ENCODE data around the gene PISD.

Gene PISD

DNA sequence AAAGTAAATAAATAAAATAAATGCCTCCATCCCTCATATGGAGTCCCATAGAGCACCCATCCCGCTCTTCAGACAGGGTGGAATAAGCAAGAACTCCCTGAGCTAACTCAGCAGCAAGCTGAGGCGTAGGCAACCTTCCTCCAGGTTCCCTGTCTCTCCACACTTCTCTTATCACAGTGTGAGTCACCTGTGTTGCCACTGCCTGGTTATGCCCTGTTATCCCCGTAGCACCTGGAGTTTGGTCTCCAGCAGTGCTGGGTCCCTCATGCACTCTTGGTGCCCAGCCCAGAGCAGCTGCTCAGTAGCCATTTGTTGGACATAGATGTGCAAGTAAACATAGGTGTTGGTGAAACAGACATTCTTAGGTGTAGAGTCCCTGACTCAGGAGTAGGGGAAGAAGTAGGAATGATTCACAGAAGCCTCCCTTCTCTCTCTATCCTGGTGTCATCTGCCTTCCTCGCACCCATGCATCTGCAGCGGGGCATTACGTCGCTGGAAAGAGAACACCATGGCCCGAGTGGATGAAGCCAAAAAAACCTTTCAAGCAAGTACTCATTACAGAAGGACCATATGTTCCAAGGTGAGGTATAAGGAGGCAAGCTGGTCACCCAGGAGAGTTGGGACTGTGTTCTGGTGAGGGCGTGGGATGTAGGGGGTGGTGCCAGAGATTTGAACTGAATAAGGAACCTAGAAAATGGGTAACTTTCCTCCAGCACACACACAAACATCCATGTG is 56.0 kb downstream of the PISD start:
- no peak for DNase-seq (ENCODE audit: extremely low read depth, low read depth)
- TF ChIP-seq, protein P1, sequence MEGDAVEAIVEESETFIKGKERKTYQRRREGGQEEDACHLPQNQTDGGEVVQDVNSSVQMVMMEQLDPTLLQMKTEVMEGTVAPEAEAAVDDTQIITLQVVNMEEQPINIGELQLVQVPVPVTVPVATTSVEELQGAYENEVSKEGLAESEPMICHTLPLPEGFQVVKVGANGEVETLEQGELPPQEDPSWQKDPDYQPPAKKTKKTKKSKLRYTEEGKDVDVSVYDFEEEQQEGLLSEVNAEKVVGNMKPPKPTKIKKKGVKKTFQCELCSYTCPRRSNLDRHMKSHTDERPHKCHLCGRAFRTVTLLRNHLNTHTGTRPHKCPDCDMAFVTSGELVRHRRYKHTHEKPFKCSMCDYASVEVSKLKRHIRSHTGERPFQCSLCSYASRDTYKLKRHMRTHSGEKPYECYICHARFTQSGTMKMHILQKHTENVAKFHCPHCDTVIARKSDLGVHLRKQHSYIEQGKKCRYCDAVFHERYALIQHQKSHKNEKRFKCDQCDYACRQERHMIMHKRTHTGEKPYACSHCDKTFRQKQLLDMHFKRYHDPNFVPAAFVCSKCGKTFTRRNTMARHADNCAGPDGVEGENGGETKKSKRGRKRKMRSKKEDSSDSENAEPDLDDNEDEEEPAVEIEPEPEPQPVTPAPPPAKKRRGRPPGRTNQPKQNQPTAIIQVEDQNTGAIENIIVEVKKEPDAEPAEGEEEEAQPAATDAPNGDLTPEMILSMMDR (IDR thresholded peaks at IDR 0.05; ENCODE audit: low read depth, low read length, missing control alignments) = no peak
- no peak overlapping the region for H3K4me3 ChIP-seq (replicated peaks; ENCODE audit: low read depth, low read length)

DNA sequence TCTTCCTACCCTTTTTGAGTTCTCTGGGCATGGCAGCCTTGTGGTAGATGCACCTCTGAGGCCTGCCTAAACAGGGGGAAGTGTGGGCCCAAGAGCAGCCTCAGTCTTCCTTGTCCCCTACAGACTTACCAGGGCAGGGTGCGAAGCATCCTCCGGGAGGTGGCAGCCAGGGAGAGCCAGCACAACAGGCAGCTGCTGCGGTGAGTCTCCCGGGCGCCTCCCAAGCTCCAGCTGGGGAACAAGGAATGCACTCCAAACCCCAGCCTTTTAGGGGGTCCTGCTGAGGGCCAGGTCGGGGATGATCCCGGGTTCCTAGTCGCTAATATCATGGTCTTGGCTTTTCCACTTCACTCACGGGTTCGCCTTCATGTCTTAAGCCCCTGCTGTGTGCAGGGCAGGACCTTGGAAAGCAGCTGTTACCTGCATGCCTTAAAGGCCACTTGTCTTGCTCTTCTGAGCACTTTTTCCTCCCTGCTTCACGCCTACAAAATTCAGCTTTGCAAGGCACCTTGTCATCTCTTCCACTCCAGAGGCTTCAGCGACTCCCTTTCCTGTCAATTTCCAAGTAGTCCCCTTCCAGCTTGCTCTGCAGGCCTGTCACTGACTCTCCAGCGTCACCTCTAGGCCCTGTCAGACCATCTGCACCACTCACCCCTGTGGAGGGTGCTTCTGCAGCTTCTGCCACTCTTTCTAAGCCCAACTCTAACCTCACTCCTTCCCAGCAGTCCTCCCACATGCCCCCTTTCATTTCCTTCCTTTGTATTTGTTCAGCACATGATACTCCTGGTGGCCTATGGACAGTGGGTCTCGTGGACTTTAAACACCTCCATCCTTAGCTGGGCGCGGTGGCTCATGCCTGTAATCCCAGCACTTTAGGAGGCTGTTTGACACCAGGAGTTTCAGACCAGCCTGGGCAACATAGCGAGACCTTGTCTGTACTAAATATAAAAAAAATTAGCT is 57.0 kb downstream of the PISD start:
- TF ChIP-seq, protein P1 (IDR thresholded peaks at IDR 0.05; ENCODE audit: low read depth, low read length, missing control alignments) = no peak
- DNase-seq (ENCODE audit: extremely low read depth, low read depth) = no peak
- H3K4me3 ChIP-seq (replicated peaks; ENCODE audit: low read depth, low read length) = no peak overlapping the region

DNA sequence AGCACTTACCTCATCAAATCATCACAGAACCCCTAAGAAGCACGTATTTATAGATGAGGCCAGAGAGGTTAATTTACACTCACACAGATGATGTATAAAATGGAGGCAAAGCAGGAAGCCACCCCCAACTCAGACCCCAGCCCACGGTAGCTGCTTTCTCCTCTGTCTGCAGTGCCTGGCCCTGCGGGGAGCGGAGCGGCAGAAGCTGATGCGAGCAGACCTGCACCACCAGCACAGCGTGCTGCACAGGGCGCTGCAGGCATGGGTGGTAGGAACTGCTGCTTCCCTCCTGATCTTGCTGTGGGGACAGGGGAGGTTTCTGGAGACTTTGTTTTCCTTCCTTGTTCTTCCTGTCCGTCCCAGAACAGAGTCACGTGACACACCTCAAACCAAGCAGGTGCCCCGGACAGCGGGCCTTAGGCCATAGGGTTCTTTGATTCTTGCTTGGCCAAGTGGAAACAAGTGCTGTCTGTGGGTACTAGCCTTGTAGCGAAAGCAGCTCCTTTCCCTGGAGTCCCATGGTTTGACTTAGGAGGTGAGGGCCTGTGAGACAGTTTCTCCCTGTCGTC is 57.8 kb downstream of the PISD start:
- no peak for DNase-seq (ENCODE audit: extremely low read depth, low read depth)
- no peak overlapping the region for H3K4me3 ChIP-seq (replicated peaks; ENCODE audit: low read depth, low read length)
- TF ChIP-seq, protein P1 (IDR thresholded peaks at IDR 0.05; ENCODE audit: low read depth, low read length, missing control alignments) = no peak

DNA sequence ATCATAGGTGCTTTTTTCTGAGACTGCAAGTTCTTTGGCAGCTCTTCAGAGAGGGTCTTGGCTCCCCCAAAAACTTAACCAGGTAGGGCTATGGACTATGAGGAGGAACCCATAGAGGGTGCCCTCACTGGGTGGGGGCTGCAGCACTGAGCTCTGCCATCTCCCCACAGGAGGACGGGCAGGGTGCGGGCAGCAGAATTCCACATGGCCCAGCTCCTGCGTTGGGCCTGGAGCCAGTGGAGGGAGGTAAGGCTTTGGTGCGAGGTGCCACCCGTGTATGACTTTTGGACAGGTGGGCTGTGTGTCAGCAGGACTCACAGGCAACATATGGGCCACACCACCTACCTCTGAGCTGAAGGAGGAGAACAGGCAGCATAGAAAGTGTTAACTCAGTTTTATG is 58.4 kb downstream of the PISD start:
- no peak overlapping the region for H3K4me3 ChIP-seq (replicated peaks; ENCODE audit: low read depth, low read length)
- TF ChIP-seq, protein P1 (IDR thresholded peaks at IDR 0.05; ENCODE audit: low read depth, low read length, missing control alignments) = no peak
- no peak for DNase-seq (ENCODE audit: extremely low read depth, low read depth)

DNA sequence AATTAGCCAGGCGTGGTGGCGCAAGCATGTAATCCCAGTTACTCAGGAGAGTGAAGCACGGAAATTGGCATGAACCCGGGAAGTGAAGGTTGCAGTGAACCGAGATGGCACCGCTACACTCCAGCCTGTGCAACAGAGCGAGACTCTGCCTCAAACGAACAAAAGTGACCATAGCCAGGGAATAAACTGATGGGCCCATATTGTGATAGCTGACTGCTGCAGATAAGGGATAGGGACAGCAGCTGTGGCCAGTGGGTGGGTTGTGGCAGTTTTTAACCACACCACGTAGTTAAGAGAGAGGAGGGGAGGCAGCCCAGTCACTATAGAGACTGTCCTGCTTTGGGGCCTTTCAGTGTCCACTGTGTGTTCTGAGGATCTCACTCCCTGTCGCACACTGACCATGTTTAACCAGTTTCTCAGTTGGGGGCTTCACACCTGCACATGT is 58.9 kb downstream of the PISD start:
- DNase-seq (ENCODE audit: extremely low read depth, low read depth) = no peak
- TF ChIP-seq, protein P1 (IDR thresholded peaks at IDR 0.05; ENCODE audit: low read depth, low read length, missing control alignments) = no peak
- no peak overlapping the region for H3K4me3 ChIP-seq (replicated peaks; ENCODE audit: low read depth, low read length)

DNA sequence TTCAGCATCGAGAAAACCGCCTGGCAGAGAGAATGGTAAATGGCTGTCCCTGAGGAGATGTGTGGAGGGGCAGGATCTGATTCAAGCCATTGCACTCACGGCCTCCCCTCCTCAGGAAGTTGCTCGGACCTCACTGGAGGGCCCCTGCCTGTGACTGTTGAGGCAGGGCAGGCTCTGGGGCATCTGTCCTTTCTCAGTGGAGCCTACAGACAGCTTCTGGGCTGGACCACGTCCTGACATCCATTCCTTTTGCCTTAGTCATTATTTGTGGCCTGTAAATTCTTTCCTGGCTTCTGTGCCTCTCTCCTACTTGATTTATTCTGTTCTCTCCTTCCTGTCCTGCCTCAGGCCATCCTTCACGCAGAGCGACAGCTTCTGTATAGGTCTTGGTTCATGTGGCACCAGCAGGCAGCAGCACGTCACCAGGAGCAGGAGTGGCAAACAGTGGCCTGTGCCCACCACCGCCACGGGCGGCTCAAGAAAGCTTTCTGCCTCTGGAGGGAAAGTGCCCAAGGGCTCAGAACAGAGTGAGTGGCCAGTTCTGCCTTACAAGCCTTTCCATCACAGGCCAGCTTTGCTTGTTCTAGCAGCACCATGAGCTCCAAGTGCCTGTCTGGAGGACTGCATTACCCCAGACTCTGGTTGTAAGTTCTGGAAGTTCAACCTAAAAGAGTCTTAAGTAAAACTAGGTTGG is 59.6 kb downstream of the PISD start:
- DNase-seq (ENCODE audit: extremely low read depth, low read depth) = peak; percentile 52
- TF ChIP-seq, protein P1 (IDR thresholded peaks at IDR 0.05; ENCODE audit: low read depth, low read length, missing control alignments) = no peak
- no peak overlapping the region for H3K4me3 ChIP-seq (replicated peaks; ENCODE audit: low read depth, low read length)

Data from HFF-Myc (cell line).